T47D (cell line): ENCODE results near the gene EVI2A.

Experiments used
- DNase-seq, 2 experiments: peaks; one replicate each; pipeline versions ENCODE4 v3.0.0 to v3.0.0-alpha.2; 2011 to 2012; ENCODE audit warnings: low read depth in 1 of 2, low spot score in 1 of 2
- JUND ChIP-seq: IDR thresholded peaks from 2 replicates; pipeline ENCODE4 v1.6.1; 2012; ENCODE audit warnings: low read depth
- in situ Hi-C: cut with HindIII; loops from 2 replicates; pipeline ENCODE4 v1.10.0; 2016; ENCODE audit warnings: low sequenced_read_pairs, low pct_unique_long_range_greater_than_20kb

Gene EVI2A

GRCh38 chr17:31286587-31286986 is 34.8 kb downstream of the EVI2A start:
- no peak for TF ChIP-seq JUND
- in situ Hi-C loops: no loop called here
- no peak for DNase-seq

GRCh38 chr17:31283841-31284240 is 37.6 kb downstream of the EVI2A start:
- TF ChIP-seq JUND: no peak
- no peak for DNase-seq
- in situ Hi-C loops: no loop called here

- no peak for TF ChIP-seq JUND
- in situ Hi-C loops: no loop called here
- no peak for DNase-seq
Measured at GRCh38 chr17:31281061-31281460, 40.4 kb downstream of the EVI2A start.

- in situ Hi-C loops: no loop called here
- no peak for TF ChIP-seq JUND
- DNase-seq: no peak
Measured at GRCh38 chr17:31279401-31279800, 42.0 kb downstream of the EVI2A start.

- DNase-seq: no peak
- in situ Hi-C loops: no loop called here
- no peak for TF ChIP-seq JUND
Measured at GRCh38 chr17:31275116-31275515, 46.3 kb downstream of the EVI2A start.

GRCh38 chr17:31274252-31274651 is 47.2 kb downstream of the EVI2A start:
- in situ Hi-C loops: no loop called here
- no peak for TF ChIP-seq JUND
- DNase-seq: peak in 1 of 2 experiments; percentile 26

- in situ Hi-C loops: no loop called here
- DNase-seq: no peak
- TF ChIP-seq JUND: no peak
Measured at GRCh38 chr17:31273516-31273915, 47.9 kb downstream of the EVI2A start.

GRCh38 chr17:31272803-31273202 is 48.6 kb downstream of the EVI2A start:
- no peak for TF ChIP-seq JUND
- in situ Hi-C loops: no loop called here
- no peak for DNase-seq

- DNase-seq: no peak
- no peak for TF ChIP-seq JUND
- in situ Hi-C loops: no loop called here
Measured at GRCh38 chr17:31272236-31272635, 49.2 kb downstream of the EVI2A start.

GRCh38 chr17:31269578-31269983 is 51.8 kb downstream of the EVI2A start:
- in situ Hi-C loops: no loop called here
- TF ChIP-seq JUND: no peak
- peak in 1 of 2 experiments; percentile 83 for DNase-seq

GRCh38 chr17:31269036-31269577 is 52.3 kb downstream of the EVI2A start:
- DNase-seq: no peak

More at GRCh38 chr17:31269036-31269577, 52.3 kb downstream of the EVI2A start:
- in situ Hi-C loops: no loop called here
- no peak for TF ChIP-seq JUND
